Activated naive CD8-positive, alpha-beta T cell treated with anti-CD3 and anti-CD28 coated beads, Interleukin-2, amount 10 ng/mL, durations not matched to agents 7 days and 5 days (primary cell): ENCODE measurements around the gene CEMIP2. TPM values are rescaled to one million over a fixed set of nuclear protein-coding genes. Genes with fewer than 3 reads are reported as not detected.

Experiments
- ATAC-seq: fragments of 150-1000 bp; cut with Tn5 transposase; one replicate; pipeline ENCODE4 v1.10.0; 2021; ENCODE audit warnings: low read depth, moderate library complexity
- POLR2A ChIA-PET: fragments of 350-600 bp; sonication (Branson Sonifier 250); formaldehyde crosslinking; loops from one replicate; lab custom pipeline; 2021; ENCODE audit warnings: antibody characterized with exemption; lab: Charles Lee
- DNase-seq: peaks from one replicate; pipeline ENCODE4 v3.0.0; 2021
- H3K27ac Mint-ChIP-seq: one replicate; pipeline ENCODE4 v1.8.0; 2022; ENCODE audit warnings: mild to moderate bottlenecking, mixed read lengths
- H3K27me3 Mint-ChIP-seq: one replicate; pipeline ENCODE4 v1.8.0; 2022; ENCODE audit warnings: mild to moderate bottlenecking, moderate library complexity, mixed read lengths
- H3K36me3 Mint-ChIP-seq: one replicate; pipeline ENCODE4 v1.8.0; 2021; ENCODE audit warnings: mild to moderate bottlenecking, mixed read lengths
- H3K4me1 Mint-ChIP-seq: one replicate; pipeline ENCODE4 v1.8.0; 2021; ENCODE audit warnings: mixed read lengths
- H3K4me3 Mint-ChIP-seq: one replicate; pipeline ENCODE4 v1.8.0; 2022; ENCODE audit warnings: mild to moderate bottlenecking, moderate library complexity, mixed read lengths
- H3K9me3 Mint-ChIP-seq: one replicate; pipeline ENCODE4 v1.8.0; 2021; ENCODE audit warnings: mixed read lengths
- total RNA-seq, 2 experiments: library from RNA; stranded (reverse); gene quantifications; one replicate each; pipeline ENCODE4 v1.2.3, GENCODE V29; 2021

The CEMIP2 gene
- total RNA-seq, 2 experiments from 2014 or later: 54.1 to 55.9 TPM

GRCh38 chr9:71740199-71740598 is 28.1 kb downstream of the CEMIP2 start:
- DNase-seq: no peak
- no peaks in the 10 kb centered on the region for H3K9me3 Mint-ChIP-seq

DNA sequence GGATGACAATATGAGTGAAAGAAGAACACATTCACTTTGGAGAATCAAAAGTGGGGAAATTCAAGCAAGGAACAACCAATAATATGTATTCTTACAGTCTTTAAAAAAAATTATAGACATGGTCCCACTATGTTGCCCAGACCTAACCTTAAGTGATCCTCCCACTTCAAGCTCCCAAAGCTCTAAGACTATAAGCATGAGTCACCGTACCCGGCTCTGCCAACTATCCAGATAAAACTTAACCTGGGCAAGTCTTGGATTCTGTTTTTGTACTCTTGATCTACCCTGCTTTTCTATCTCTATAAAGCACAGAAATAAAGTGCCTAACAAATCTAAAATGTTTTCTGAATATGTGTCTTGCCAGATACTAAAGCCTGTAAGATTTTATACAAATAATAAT is 30.9 kb downstream of the CEMIP2 start:
- DNase-seq (no peak), ATAC-seq (no peak)
- Mint-ChIP-seq H3K4me3 (no peak overlapping the region), H3K27ac (no peak overlapping the region), H3K27me3 (no peaks in the 10 kb centered on the region), H3K4me1 (peaks cover 1% of the 10 kb centered on the region), H3K36me3 (peaks cover 23% of the 10 kb centered on the region), H3K9me3 (no peaks in the 10 kb centered on the region)
- POLR2A ChIA-PET: no interaction called here

More at GRCh38 chr9:71740199-71740598, 28.1 kb downstream of the CEMIP2 start:
- POLR2A ChIA-PET: no interaction called here
- no peak for ATAC-seq
- H3K27me3 Mint-ChIP-seq: no peaks in the 10 kb centered on the region
- H3K4me1 Mint-ChIP-seq: peaks cover 4% of the 10 kb centered on the region
- peaks cover 27% of the 10 kb centered on the region for H3K36me3 Mint-ChIP-seq
- H3K27ac Mint-ChIP-seq: no peak overlapping the region
- no peak overlapping the region for H3K4me3 Mint-ChIP-seq

GRCh38 chr9:71736236-71736635 is 32.1 kb downstream of the CEMIP2 start:
- peaks cover 1% of the 10 kb centered on the region for H3K4me1 Mint-ChIP-seq
- H3K27ac Mint-ChIP-seq: peak overlapping the region; percentile 37
- no peaks in the 10 kb centered on the region for H3K27me3 Mint-ChIP-seq
- H3K36me3 Mint-ChIP-seq: peaks cover 24% of the 10 kb centered on the region
- DNase-seq (no peak), ATAC-seq (no peak)
- POLR2A ChIA-PET: no interaction called here
- H3K4me3 Mint-ChIP-seq: no peak overlapping the region
- H3K9me3 Mint-ChIP-seq: no peaks in the 10 kb centered on the region

DNA sequence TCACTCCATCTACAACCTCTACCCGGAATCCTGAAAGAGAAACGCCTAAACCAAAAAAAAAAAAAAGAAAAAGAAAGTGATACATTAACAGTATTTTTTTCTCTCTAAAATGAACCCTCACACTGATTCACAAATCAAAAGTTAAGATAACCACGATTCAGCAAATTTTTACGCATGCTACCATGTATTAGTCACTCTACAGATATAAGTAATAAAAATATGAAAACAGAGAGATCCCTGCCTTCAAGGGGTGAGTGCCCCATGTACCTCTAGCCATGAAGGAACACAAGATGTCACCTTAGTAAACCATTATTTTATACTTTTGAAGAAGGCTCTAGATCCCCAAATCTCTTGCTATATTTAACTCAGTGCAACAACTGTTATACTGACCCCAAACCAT is 33.4 kb downstream of the CEMIP2 start:
- Mint-ChIP-seq H3K4me1 (peaks cover 1% of the 10 kb centered on the region), H3K27me3 (no peaks in the 10 kb centered on the region), H3K27ac (no peak overlapping the region), H3K9me3 (no peaks in the 10 kb centered on the region), H3K4me3 (no peak overlapping the region), H3K36me3 (peaks cover 25% of the 10 kb centered on the region)
- POLR2A ChIA-PET: no interaction called here
- DNase-seq: no peak
- no peak for ATAC-seq

- Mint-ChIP-seq H3K27me3 (no peaks in the 10 kb centered on the region), H3K4me3 (no peak overlapping the region), H3K9me3 (no peaks in the 10 kb centered on the region), H3K4me1 (peaks cover 1% of the 10 kb centered on the region), H3K27ac (no peak overlapping the region), H3K36me3 (peaks cover 24% of the 10 kb centered on the region)
- POLR2A ChIA-PET: no interaction called here
- ATAC-seq (no peak), DNase-seq (no peak)
Observed at GRCh38 chr9:71733176-71733575, 35.1 kb downstream of the CEMIP2 start.

- H3K36me3 Mint-ChIP-seq: peaks cover 25% of the 10 kb centered on the region
- POLR2A ChIA-PET: no interaction called here
- no peaks in the 10 kb centered on the region for H3K9me3 Mint-ChIP-seq
- H3K27me3 Mint-ChIP-seq: no peaks in the 10 kb centered on the region
- H3K4me1 Mint-ChIP-seq: no peaks in the 10 kb centered on the region
- no peak overlapping the region for H3K27ac Mint-ChIP-seq
- ATAC-seq (no peak), DNase-seq (no peak)
- no peak overlapping the region for H3K4me3 Mint-ChIP-seq
Observed at GRCh38 chr9:71729816-71730526, 38.3 kb downstream of the CEMIP2 start.

DNA sequence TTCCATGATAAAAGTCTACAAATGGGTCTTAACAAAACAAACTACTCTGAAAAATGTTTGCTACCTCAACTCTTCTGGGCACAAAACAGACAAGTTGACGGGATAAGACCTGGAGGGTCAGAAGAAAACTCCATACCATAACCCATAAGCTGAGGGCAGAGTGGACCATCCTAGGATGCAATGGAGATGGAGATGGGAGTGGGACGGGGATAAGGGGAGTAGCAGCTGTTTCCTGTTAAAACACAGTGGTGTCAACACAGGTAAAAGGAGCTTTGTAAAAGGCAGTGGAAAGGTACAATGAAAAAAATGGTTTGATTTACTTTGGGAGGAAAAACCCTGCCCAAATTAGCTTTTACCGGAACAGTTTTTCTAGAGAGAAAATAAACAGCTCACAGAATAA is 41.6 kb downstream of the CEMIP2 start:
- Mint-ChIP-seq H3K27ac (no peak overlapping the region), H3K9me3 (no peaks in the 10 kb centered on the region), H3K36me3 (peaks cover 33% of the 10 kb centered on the region), H3K27me3 (no peaks in the 10 kb centered on the region), H3K4me3 (no peak overlapping the region), H3K4me1 (no peaks in the 10 kb centered on the region)
- DNase-seq: no peak
- POLR2A ChIA-PET: no interaction called here
- no peak for ATAC-seq

DNA sequence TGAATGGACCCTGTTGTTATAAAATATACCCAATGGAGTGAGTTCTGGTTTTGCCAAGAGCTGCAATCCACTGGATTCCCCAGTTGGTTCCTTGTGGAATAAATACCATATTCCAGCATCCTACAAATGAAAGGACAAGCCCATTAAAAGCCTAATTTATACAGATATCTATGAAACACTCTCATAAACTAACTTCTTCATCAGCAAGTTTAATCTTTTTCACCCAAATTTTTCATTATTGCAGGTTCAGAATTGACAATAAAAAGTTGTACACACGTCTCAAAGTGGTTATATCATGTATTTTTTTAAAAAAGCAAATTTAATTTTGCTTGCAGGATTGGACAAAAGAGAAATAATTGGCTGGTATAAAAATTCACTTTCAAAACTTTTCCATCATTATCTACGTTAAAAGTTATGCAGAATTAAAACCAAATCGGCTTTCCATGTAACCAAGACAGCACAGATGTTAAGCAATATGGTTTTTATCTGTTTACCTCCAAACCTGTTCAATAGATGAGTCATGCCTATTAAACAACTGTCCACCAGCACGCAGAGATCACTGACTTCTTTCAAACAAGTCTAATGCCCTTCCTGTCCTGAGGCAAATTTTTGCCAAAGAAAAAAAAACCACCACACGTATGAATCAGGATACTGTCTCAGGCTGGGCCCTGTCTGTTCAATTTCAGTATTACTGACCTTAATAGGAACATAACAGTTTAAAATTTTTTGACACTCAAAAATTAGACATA is 42.5 kb downstream of the CEMIP2 start:
- peaks cover 37% of the 10 kb centered on the region for H3K36me3 Mint-ChIP-seq
- no peak for DNase-seq
- no peak overlapping the region for H3K27ac Mint-ChIP-seq
- POLR2A ChIA-PET: no interaction called here
- no peak overlapping the region for H3K4me3 Mint-ChIP-seq
- no peaks in the 10 kb centered on the region for H3K9me3 Mint-ChIP-seq
- H3K27me3 Mint-ChIP-seq: no peaks in the 10 kb centered on the region
- H3K4me1 Mint-ChIP-seq: no peaks in the 10 kb centered on the region
- ATAC-seq: no peak

- Mint-ChIP-seq H3K27ac (no peak overlapping the region), H3K27me3 (no peaks in the 10 kb centered on the region), H3K9me3 (no peaks in the 10 kb centered on the region), H3K4me3 (no peak overlapping the region), H3K4me1 (no peaks in the 10 kb centered on the region), H3K36me3 (peaks cover 36% of the 10 kb centered on the region)
- DNase-seq (no peak), ATAC-seq (no peak)
- POLR2A ChIA-PET: no interaction called here
Observed at GRCh38 chr9:71721855-71722254, 46.5 kb downstream of the CEMIP2 start.

DNA sequence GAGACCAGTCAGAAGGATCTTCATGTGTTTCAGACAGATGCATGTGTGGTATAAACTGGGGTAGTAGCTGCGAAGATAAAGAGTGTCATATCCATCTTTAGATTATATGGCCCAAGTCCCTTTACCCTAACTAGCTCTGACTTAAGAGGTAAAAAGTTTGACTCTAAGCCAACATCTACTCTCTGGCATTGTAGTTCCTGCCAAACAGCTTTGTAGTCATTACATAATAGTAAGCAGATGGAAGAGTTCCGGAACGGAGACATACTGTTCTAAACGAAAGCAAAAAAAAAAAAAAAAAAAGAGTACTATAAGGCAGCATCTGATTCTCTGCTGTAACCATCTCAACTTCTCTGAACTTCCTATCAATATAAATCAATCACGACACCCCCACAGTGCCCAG is 48.8 kb downstream of the CEMIP2 start:
- Mint-ChIP-seq H3K4me1 (no peaks in the 10 kb centered on the region), H3K4me3 (no peak overlapping the region), H3K27ac (no peak overlapping the region), H3K27me3 (no peaks in the 10 kb centered on the region), H3K9me3 (no peaks in the 10 kb centered on the region), H3K36me3 (peaks cover 30% of the 10 kb centered on the region)
- no peak for ATAC-seq
- POLR2A ChIA-PET: no interaction called here
- DNase-seq: no peak

DNA sequence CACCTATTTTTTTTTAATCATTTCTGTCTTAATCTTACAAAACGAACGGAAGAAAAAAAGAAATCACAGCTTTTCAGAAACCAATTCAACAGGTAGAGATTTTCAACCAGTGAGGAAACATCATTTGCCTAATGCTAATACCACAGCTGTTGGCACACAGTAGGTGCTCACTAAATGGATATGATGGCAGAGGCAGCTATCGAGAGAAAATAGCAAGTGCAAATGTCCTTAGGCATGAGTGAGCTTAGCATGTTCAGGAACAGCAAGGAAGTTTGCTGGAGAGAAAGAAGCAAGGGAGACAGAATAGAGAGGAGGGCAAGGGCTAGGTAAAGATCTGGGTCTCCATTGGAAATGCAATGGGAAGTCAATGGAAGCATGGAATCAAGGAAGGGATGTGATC is 49.2 kb downstream of the CEMIP2 start:
- POLR2A ChIA-PET: no interaction called here

DNA sequence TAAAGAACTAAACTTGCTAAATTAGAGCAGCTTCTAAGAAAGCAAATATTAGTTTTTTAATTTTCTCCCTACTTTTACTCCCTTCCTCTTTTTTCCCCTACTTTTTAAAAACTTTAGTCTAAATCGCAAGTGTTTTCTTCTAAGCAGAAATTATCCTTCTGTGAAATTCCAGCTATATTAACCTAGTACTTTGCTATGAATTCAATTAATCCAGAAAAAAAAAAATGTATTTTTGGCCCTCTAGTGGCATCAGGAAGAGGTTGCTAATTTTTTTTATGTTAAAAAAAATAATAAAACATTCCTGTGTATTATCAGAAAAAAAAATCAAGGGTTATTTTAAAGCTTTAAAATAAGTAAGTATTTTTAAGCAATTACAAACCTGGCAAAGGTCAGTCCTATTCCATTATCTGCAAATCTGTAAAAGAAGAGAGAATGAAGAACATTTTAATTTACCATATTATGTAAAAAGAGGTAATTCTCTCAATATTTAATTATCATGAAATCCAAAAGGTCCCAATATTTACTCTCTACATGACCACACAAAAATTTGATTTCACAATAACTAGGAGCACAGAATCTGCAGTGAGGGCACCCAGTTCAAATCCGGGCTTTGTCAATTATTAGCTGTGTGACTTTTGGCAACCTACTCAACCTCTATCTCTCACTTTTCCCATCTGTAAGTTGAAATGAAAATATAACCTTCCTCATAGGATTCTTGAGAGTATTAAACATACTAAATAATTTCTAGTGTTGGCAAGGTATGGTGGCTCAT is 52.0 kb downstream of the CEMIP2 start:
- Mint-ChIP-seq H3K4me3 (no peak overlapping the region), H3K27ac (no peak overlapping the region), H3K27me3 (no peaks in the 10 kb centered on the region), H3K4me1 (no peaks in the 10 kb centered on the region), H3K9me3 (no peaks in the 10 kb centered on the region), H3K36me3 (peaks cover 30% of the 10 kb centered on the region)
- DNase-seq (no peak), ATAC-seq (no peak)
- POLR2A ChIA-PET: no interaction called here

More for the DNA sequence above, 49.2 kb downstream of the CEMIP2 start:
- no peak overlapping the region for H3K27ac Mint-ChIP-seq
- H3K27me3 Mint-ChIP-seq: no peaks in the 10 kb centered on the region
- H3K4me1 Mint-ChIP-seq: no peaks in the 10 kb centered on the region
- DNase-seq: no peak
- ATAC-seq: no peak
- H3K4me3 Mint-ChIP-seq: no peak overlapping the region
- no peaks in the 10 kb centered on the region for H3K9me3 Mint-ChIP-seq
- peaks cover 34% of the 10 kb centered on the region for H3K36me3 Mint-ChIP-seq

DNA sequence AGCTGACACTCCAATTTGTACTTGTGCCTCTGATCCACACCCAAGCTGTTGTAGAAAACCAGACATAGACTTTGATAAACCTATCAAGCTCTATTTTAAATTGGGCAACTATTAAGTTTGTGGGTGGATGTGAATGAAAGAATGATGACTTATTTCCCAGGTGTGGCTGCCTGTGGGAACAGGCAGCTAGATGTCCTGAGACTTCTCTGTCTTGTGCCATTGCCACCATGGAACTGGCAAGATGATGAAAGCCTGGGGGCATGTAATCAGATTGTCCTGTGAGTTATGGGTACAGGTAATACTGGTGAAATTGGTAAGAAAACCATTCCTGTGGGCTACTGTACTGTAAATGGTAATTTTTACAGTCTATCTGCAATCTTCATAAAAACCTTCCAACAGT is 57.5 kb downstream of the CEMIP2 start:
- Mint-ChIP-seq H3K4me1 (no peaks in the 10 kb centered on the region), H3K27ac (no peak overlapping the region), H3K4me3 (no peak overlapping the region), H3K9me3 (no peaks in the 10 kb centered on the region), H3K36me3 (peaks cover 27% of the 10 kb centered on the region), H3K27me3 (no peaks in the 10 kb centered on the region)
- ATAC-seq (no peak), DNase-seq (no peak)
- POLR2A ChIA-PET: no interaction called here
